Measurements from ENCODE around the gene ANKRD17.

The ANKRD17 gene

DNA sequence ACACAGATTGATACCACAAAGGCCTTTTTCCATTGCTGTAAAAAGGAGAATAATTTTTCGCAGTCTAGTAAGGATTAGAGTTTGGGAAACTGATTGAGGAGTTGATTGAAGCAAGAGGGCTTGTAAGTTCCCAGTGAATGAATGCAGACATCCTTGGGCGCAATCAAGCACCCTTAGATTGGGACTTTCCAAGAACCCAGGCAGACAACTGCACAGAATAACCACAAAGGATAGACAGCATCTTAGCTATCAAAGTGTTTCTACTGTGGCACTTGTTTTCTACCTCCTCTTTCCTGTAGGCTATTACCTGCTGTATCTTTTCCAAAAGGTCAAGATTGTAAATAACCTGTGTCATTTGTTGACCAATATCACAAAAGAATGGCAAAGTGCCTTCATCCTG is 191.7 kb downstream of the ANKRD17 start:
- Histone ChIP-seq H3K4me2 (ENCODE audit: low read length) (no peak overlapping the region; the same call in 1 of the 2 replicates), H3K4me1 (ENCODE audit: insufficient read depth, low read length, severe bottlenecking) (peaks cover 24% of the 10 kb centered on the region), H3K27ac (ENCODE audit: low read depth, low read length, poor library complexity, severe bottlenecking) (no peak overlapping the region), H3K4me3 (ENCODE audit: low read depth, low read length, poor library complexity, severe bottlenecking) (no peak overlapping the region), H3K9me2 (ENCODE audit: low read depth, low read length) (no peaks in the 10 kb centered on the region), H3F3A (ENCODE audit: insufficient read depth, low read length) (0 out of 2 replicates have a peak, but pooled peaks cover 6% of the 10 kb centered on the region), H3K27me3 (ENCODE audit: insufficient read depth, low read length) (no peaks in the 10 kb centered on the region), H2AFZ (ENCODE audit: low read length) (no peak overlapping the region), H3K79me2 (ENCODE audit: insufficient read depth, low read length) (no peaks in the 10 kb centered on the region), H4K20me1 (ENCODE audit: insufficient read depth, low read length) (no peaks in the 10 kb centered on the region), H3K9ac (ENCODE audit: low read length) (no peak overlapping the region), H3K9me3 (ENCODE audit: low read length) (no peaks in the 10 kb centered on the region), H3K36me3 (ENCODE audit: insufficient read depth, low read length) (peaks cover 22% of the 10 kb centered on the region)
- TF ChIP-seq, protein P1, sequence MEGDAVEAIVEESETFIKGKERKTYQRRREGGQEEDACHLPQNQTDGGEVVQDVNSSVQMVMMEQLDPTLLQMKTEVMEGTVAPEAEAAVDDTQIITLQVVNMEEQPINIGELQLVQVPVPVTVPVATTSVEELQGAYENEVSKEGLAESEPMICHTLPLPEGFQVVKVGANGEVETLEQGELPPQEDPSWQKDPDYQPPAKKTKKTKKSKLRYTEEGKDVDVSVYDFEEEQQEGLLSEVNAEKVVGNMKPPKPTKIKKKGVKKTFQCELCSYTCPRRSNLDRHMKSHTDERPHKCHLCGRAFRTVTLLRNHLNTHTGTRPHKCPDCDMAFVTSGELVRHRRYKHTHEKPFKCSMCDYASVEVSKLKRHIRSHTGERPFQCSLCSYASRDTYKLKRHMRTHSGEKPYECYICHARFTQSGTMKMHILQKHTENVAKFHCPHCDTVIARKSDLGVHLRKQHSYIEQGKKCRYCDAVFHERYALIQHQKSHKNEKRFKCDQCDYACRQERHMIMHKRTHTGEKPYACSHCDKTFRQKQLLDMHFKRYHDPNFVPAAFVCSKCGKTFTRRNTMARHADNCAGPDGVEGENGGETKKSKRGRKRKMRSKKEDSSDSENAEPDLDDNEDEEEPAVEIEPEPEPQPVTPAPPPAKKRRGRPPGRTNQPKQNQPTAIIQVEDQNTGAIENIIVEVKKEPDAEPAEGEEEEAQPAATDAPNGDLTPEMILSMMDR (IDR thresholded peaks at IDR 0.05; ENCODE audit: low read length), result no peak
- TF ChIP-seq EZH2 (IDR thresholded peaks at IDR 0.05; ENCODE audit: borderline replicate concordance, low read length), result no peak

DNA sequence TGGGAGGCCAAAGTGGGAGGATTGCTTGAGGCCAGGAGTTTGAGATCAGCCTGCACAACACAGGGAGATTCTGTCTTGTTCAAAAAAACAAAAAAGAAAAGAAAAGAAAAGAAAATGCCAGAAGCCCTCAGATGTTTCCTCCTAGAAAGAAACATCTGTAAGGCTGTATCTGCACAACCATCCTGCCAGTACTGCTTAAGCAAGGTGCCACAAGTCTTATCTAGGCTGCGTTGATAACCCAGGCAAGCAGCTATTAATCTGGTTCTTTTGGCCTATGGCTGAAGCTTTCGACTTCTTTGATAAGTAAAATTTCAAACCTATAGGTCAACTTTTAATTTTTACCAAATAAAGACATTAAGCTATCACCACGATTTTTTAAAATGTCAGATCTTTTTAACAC is 192.2 kb downstream of the ANKRD17 start:
- Histone ChIP-seq H3F3A (ENCODE audit: insufficient read depth, low read length) (0 out of 2 replicates have a peak, but pooled peaks cover 2% of the 10 kb centered on the region), H3K27me3 (ENCODE audit: insufficient read depth, low read length) (no peaks in the 10 kb centered on the region), H3K9me2 (ENCODE audit: low read depth, low read length) (no peaks in the 10 kb centered on the region), H3K4me1 (ENCODE audit: insufficient read depth, low read length, severe bottlenecking) (peaks cover 24% of the 10 kb centered on the region), H3K79me2 (ENCODE audit: insufficient read depth, low read length) (no peaks in the 10 kb centered on the region), H3K36me3 (ENCODE audit: insufficient read depth, low read length) (peaks cover 27% of the 10 kb centered on the region), H4K20me1 (ENCODE audit: insufficient read depth, low read length) (no peaks in the 10 kb centered on the region), H3K4me3 (ENCODE audit: low read depth, low read length, poor library complexity, severe bottlenecking) (no peak overlapping the region), H2AFZ (ENCODE audit: low read length) (no peak overlapping the region), H3K9me3 (ENCODE audit: low read length) (no peaks in the 10 kb centered on the region), H3K4me2 (ENCODE audit: low read length) (no peak overlapping the region), H3K27ac (ENCODE audit: low read depth, low read length, poor library complexity, severe bottlenecking) (no peak overlapping the region), H3K9ac (ENCODE audit: low read length) (no peak overlapping the region)
- no peak for TF ChIP-seq EZH2 (IDR thresholded peaks at IDR 0.05; ENCODE audit: borderline replicate concordance, low read length)
- TF ChIP-seq, protein P1 (IDR thresholded peaks at IDR 0.05; ENCODE audit: low read length), result no peak

DNA sequence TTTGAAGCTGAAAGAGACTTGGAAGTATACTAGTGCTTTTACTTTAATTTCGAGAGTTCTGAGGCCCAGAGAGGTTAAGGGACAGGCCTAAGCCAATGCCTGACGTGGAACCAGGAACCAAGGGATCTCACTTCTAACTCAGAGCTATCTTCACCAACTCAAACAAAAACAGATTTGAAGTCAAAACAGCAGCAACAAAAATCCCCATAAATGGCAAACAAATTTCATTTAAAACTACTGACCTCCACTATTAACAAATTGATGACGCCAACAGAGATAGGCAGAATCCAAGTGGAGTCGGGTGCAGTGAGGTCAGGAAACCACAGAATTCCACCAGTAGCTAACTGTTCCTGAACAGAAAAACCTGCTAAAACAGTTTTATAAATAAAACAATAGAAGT is 194.1 kb downstream of the ANKRD17 start:
- no peaks in the 10 kb centered on the region for H4K20me1 ChIP-seq (ENCODE audit: insufficient read depth, low read length)
- H3K79me2 ChIP-seq (ENCODE audit: insufficient read depth, low read length), result no peaks in the 10 kb centered on the region
- no peak overlapping the region for H3K4me2 ChIP-seq (ENCODE audit: low read length)
- TF ChIP-seq EZH2 (IDR thresholded peaks at IDR 0.05; ENCODE audit: borderline replicate concordance, low read length), result no peak
- TF ChIP-seq, protein P1 (IDR thresholded peaks at IDR 0.05; ENCODE audit: low read length), result no peak
- no peaks in the 10 kb centered on the region for H3K9me2 ChIP-seq (ENCODE audit: low read depth, low read length)
- H3K4me1 ChIP-seq (ENCODE audit: insufficient read depth, low read length, severe bottlenecking), result peaks cover 13% of the 10 kb centered on the region
- H3F3A ChIP-seq (ENCODE audit: insufficient read depth, low read length), result no peaks in the 10 kb centered on the region
- peaks cover 46% of the 10 kb centered on the region for H3K36me3 ChIP-seq (ENCODE audit: insufficient read depth, low read length)
- H3K9ac ChIP-seq (ENCODE audit: low read length), result no peak overlapping the region
- H3K9me3 ChIP-seq (ENCODE audit: low read length), result no peaks in the 10 kb centered on the region
- H3K27ac ChIP-seq (ENCODE audit: low read depth, low read length, poor library complexity, severe bottlenecking), result no peak overlapping the region
- no peaks in the 10 kb centered on the region for H3K27me3 ChIP-seq (ENCODE audit: insufficient read depth, low read length)
- no peak overlapping the region for H2AFZ ChIP-seq (ENCODE audit: low read length)
- H3K4me3 ChIP-seq (ENCODE audit: low read depth, low read length, poor library complexity, severe bottlenecking), result no peak overlapping the region

Measured in OCI-LY1 (cell line).